ENCODE results near the gene PAPOLB.

The PAPOLB gene

DNA sequence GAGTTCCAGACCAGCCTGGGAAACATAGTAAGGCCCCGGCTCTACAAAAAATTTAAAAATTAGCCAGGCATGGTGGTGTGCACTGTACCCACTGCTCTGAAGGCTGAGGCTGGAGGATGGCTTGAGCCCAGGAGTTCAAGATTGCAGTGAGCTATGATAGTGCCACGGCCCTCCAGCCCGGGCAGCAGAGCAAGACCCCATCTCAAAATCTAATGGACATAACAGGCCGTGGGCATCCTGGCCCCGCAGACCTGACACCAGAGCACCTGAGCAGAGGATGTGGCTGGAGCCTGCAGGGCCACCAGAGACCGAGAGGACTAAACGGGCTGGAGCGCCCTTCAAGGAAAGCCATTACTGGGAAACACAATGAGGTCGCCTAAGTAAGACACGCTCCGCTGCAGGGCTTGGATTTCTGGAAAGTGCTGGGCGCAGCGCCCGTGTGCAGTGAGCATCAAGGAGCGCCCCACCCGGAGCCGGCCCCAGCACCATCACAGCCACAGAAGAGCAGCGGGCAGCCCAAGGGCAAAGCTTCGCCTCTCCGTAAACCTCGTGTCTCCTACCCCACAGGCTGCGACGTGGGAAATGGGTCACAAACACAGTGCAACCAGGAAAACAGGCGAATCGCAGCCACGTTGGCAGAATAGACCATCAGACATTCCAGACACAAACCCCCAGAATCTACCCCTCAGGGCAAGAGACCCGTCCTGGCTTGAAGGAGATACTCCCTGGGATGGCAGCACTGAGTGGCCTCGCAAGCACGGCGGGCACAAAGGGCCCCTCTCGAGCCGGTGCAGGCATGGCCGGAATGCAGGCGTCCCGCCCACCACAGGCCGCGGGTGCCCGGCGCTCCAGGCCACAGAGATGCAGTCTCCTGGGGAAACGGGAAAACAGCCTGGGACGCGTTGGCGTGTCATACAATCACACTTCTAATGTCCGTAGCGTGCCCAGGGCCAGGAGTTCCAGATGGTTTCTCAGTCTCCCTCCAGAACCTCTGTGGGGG lies 16.8 kb upstream of the PAPOLB start:
- DNase-seq (ENCODE audit: low read depth), result no peak

DNA sequence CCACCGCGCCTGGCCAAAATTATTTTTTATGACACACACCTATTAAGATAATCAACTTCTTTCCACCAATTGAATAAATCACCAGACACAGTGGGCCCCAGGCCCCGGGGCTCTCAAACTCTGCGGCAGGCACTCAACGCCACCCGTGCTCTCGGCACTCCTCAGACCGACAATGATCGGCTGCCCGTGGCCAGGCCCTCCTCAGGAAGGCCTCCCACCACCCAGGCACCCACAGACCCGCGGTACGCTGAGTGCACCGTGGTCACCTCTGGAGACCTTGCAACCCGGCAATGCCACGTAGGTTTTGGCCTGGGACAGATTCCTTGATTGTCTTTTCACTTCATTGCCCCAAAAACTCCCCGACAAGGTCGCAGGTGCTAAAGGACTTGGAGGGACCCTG lies 14.8 kb upstream of the PAPOLB start:
- DNase-seq (ENCODE audit: low read depth), result no peak

DNA sequence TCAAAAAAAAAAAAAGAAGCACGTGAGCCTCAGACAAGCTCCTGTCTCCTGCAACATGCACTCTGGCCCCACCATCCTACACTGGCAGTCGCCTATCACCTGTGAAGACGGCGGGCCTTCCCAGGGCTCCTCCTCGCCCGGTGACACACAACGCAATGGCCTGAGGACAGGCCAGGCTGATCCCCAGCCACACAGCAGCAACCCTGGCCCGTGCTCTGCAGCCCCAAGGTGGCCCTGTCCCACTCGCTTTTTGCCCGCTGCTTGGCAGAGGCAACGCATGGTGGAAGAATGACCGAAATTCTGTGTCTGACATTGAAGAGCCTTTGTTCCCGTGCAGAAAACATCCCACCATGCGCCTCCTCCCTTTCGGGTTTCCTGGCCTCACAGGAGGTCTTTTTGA lies 13.6 kb upstream of the PAPOLB start:
- no peak for DNase-seq (ENCODE audit: low read depth)

DNA sequence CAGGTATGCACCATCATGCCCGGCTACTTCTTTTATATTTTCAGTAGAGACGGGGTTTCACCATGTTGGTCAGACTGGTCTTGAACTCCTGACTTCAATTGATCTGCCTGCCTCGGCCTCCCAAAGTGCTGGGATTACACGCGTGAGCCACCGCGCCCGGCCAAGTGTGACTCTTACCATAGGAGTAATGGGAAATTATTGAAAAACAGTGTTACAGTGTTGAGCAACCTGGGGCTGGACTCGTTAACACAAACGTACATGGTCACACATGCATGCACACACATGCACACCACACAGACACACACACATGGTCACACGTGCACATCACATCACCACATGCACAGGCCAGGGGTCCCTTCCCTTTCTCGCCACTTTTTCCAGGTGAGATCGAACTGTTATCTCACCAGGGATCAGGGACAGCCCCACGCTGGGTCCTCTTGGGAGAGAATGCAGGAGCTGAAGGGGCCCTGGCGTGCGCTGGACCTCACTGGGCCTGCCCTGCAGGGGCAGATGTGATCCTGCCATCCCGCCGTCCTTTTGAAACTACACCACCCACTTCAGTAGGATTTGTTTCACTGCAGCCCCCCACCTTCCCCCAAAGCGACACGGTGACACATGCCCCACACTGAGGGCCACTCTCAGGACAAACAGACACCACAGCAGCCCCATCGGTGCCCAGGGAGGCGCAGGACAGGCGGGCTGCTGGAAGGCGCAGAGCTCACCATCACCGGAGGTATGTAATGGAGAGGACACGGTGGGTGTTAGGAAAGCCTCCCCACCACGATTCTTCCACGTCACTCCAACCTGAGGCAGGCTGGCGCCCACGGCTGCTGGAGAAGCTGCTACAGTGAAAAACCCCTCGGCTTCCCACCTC lies 11.5 kb upstream of the PAPOLB start:
- no peak for DNase-seq (ENCODE audit: low read depth)

DNA sequence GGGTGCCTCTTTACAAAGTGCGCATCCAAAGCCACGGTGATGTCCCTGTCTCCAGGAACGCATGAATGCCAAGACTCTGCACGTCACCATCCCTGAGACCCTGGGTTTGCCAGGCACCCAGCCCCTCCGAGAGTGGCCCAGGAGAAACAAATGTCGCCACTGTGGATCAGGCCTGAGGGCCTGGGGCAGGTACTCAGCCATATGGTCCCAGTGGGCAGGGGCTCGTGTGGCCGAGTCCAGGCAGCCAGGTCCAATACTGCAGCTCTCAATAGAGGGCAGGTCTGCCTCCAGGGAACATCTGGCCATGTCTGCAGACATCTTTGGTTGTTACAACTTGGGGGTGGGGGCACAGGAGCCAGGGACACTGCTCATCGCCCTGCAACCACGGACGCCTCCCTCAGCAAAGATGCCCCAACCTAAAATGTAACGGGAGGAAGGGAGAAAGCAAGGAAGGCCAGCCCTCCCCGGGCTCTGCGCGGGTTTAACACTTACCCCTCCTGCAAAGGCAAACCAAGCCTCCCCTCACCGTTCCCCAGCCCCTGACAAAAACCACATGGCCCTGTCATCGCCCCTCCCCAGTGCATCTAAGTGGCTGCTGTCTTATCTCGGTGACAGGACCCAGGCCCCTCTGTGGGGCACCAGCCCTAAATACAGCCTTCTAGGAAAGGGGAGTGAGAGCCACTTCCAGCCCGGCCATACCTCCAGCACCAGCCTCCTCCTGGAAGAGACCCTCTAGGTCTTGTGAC lies 10.3 kb upstream of the PAPOLB start:
- no peak for DNase-seq (ENCODE audit: low read depth)

DNA sequence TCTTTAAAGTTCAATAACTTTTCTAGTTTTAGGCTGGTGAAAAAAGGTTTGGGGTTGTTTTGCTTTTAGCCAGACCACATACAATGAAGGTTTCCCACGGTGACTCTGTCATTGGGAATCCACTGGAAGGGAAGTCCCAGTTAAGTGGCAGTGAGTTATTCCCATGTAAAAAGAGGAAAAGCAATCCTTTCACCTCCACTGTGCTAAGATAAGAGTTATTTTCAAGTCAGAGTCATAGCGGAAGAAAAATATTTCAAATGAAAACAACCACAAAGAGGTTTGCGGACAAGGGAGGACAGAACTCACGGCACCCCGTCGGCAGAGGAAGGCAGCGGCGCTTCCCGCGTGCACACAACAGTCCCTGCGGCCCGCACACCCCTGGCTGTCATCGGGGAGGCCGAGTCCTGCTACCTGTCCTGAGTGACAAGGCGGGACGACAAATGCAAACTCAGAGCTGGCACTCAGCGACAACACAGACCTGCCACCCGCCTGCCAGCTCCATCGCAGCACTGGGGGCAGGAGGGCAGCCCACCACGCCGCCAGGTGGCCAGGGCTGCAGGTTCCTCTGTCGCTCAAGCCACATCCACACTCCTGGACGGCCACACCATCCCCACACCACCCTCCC lies 9.3 kb upstream of the PAPOLB start:
- no peak for DNase-seq (ENCODE audit: low read depth)

DNA sequence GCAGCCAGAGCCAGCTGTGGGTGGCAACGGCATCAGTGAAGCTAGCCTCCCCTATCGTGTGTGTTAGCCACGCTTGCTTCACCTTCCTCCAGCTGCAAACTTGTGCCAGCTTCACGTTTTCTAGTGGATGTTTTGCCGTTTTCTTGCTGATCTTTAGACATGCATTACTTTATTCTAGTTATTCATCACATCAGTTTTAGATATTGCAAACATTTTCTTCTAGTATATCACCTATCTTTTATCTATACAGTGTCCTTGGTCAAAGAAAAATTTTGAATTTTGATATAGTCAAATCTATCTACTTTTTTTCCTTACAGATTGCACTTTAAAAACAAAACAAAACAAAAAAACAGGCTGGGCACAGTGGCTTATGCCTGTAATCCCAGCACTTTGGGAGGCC lies 6.7 kb upstream of the PAPOLB start:
- no peak for DNase-seq (ENCODE audit: low read depth)

DNA sequence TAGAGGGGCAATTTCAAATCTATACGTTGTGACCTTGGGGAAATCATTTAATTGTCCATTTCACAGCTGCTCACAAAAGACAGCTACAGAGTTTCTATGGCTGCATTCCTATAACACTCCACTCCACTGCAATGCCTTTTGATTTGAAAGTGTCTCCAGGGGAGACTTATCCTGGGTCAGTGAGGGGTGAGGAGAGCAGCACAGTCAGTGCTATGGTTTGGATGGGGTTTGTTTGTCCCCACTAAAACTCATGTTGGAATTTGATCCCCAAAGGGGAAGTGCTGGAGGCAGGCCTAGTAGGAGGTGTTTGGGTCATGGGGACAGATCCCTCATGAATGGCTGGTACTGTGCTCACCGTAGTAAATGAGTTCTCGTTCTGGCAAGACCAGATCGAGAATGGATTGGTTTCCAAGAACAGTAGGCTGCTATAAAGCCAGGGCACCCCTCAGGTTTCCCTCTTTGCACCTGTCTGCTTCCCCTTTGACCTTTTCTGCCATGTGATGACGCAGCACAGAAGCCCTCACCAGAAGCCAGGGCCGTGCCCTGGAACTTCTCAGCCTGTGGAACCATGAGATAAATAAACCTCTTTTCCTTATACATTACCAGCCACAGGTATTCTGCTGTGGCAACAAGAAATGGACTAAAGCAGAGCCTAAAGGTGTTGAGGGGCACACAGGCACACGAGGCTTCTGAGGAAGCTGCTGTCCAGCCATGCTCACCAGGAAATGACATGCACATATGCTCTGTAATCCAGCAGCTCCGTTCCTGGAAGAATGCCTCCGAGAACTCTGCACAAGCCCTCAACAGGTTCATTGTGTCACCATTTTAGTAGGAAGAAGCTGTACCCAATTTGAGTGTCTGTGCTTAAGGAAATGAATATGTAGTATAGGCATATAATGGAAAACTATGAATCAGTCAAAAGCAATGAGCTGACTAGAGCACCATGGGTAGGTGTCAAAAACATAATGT lies 5.0 kb upstream of the PAPOLB start:
- DNase-seq (ENCODE audit: low read depth), result no peak

DNA sequence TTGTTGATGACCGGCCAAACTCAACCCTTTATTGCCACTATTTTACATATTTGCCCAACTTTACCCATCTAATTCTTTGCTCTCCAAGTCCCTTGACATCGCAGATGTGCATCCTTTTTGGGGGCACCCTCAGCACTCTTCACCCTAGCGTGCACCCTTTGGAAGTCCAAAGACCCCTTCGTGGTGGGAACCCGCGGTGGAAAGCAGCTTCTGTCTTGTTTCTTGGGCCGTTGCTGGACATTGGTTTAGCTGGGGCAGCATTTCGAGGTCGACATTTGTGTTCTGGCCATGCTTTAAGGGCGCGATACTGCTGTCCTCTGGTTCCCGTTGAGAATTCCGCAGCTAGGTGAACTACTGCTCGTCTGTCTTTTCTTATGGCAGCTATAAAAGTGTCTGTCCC lies 326 bp upstream of the PAPOLB start:
- no peak for DNase-seq (ENCODE audit: low read depth)

DNA sequence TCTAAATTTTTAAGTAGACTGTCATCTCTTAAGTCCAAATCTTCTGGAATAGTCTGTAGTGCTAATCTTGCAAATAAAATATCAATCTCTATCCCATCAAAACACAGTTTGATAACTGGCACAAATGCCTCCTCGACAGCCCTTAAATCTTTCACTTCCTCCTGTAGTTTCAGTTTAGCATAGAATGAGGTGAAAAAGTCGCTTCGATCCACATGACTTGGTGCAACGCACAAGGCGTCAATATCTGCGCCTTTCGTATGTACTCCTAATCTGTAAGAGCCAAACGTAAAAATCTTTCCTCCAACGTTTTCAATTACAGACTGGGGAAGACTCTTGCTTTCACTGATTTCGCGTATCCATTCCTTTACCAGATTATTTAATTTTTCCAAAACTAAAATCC lies 603 bp downstream of the PAPOLB start:
- DNase-seq (ENCODE audit: low read depth), result no peak

DNA sequence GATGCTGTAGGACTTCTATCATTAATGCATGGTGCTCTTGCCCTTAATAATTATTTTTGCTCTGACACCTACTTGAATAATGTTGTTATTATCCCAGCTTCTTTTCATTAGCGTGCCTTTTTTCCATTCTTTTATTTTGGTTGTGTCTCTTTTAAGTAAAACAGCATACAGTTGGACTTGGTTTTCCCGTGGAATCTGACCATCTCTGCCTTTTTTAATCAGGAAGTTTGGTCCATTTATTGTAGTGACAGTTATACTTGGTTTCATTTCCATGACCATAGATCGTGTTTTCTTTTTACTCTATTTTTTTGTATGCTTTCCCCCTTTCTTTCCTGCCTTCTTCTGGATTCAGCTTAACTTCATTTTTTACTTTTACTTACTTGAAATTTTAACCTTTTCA lies 4.6 kb downstream of the PAPOLB start:
- DNase-seq (ENCODE audit: low read depth), result no peak

DNA sequence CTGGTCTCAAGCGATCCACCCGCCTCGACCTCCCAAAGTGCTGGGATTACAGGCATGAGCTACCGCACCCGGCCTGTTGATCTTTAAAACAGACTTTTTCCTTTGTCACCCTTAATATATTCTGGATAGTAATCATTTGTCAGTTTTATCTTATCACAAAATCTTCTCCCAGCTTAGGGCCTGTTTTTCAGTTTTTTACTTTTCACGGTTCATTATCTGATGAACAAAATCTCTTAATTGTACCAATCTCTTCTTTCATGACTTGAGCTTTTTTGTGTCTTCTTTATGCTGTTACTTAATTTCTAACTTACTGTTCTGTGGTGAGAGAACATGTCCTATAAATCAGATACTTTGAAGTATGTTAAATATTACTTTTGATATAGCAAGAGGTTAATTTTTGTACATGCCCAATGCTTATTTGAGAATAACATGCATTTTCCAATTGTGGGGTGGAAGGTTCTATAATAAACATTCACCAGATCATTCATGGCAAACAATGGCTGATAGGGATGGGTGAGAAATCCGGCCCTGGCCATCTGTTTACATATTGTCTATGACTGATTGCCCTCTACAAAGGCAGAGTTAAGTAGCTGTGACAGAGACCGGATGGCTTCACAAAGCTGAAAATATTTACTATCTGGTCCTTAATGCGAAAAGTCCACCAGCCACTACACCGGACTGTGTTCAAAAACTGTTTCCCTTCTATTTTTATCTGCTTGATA lies 5.3 kb downstream of the PAPOLB start:
- DNase-seq (ENCODE audit: low read depth), result no peak

DNA sequence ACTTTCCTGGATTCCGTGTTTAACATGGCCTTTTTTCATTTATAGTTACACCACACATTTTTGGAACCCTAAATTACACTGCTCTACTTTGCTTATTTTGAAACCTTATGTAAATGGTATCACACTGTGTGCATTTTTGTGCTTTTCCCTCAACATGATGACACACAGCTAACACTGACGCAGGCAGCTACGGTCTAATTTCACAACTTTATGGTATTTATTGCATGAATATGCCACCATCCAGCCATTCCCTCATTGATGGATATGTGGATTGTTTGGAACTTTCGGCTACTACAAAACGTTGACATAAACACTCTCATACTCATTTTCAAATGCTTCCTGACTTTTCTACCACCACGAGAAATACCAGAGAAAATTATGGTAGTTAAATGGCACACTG lies 6.9 kb downstream of the PAPOLB start:
- no peak for DNase-seq (ENCODE audit: low read depth)

DNA sequence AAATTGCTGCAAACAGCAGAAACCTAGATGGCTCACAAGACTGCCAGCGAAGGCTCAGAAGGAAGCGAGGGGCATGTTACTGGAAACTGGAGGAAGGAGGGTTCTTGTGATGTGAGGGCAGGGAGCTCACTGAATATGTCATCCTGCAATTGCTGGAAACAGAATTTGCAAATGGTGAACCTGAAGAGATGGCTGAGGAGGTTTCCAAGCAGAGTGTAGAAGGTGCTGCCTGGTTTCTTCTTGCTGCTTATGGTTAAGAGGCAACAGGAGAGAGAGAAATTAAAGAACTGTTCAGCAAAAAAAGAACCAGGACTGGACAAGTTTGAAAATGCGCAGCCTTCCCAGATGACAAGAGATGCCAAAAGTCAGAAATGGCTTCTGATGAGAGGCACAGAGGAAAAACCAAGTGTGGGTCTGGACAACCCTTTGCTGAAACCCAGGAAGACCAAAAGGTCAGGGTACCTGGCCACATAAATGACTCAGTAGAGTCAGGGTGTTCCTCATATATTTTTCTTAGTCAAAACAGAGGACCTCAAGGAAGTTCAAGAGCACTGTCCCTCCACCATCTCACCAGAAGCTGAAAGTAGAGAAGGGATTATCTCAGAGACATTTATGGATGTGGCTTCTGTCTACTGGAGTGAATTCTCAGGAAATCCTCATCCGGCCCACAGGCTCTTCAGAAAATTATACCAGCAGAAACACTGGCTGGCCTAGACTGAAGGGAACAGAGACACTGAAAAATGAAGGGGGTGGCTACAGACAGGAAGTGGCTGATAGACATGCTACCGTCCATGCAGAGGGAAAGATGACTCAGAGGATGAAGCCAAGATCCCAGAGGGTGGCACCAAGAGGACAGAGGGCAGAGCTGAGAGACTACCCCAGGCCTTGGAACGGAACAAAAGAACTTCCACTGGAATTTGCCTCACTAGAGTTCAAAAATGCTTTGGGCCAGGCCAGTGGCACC lies 10.1 kb downstream of the PAPOLB start:
- no peak for DNase-seq (ENCODE audit: low read depth)

DNA sequence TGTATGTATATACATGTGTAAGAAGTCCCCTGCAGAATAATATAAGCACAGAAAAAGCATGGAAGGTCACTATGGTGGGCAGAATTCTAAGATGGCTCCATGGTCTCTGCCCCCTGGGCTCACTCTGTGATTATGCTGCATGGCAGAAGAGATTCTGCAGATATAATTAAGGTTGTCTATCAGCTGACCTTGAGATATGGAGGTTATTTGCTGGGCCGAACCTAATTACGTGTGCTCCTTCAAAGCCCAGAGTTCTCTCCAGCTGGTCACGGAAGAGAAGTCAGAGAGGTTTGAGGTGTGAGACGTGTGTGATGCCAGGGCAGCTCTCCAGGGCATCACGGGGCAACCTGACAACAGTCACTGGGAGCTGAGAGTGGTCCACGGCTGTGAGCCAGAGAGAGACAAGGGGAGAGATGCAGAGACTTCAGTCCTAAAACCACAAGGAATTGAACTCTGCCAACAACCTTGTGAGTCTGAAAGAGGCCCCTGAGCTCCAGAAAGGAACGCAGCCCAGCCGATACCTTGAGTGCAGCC lies 11.5 kb downstream of the PAPOLB start:
- DNase-seq (ENCODE audit: low read depth), result no peak

DNA sequence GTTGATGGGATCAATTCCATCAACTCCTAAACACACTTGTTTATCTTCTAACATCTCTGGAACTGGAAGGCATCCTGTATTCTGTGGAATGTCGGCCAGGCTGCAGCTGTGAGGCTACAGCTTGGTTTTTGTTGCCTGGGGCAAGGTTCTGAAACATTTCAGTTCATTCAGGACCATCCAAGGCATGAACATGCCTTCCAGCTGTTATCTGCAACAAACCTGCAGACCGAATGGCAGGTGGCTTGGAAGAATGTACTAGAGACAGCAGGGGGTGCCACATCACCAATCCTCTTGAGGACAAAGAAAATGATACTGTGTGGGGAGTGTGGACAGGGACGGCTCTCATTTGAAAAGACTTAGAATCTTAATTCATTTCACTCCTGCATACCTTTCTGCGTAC lies 12.4 kb downstream of the PAPOLB start:
- DNase-seq (ENCODE audit: low read depth), result no peak

DNA sequence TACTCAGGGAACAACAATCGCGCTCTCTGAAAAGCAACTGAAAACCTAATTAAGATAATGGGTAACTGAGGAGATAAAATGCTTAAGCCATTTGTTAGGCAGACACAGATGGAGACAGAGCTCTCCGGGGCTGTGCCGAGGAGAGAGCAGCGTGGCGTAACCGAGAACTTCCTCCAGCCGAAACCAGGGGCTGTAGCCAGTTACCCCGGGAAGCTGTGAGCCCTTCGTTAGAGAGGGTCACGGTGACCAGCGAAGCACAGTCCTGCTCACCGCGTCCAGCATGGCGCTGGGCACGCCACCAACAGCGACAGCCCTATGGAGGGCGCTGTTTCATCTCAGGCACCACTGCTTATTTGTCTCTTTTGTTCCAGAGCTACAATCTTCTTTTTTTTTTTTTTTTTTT lies 16.1 kb downstream of the PAPOLB start:
- no peak for DNase-seq (ENCODE audit: low read depth)

DNA sequence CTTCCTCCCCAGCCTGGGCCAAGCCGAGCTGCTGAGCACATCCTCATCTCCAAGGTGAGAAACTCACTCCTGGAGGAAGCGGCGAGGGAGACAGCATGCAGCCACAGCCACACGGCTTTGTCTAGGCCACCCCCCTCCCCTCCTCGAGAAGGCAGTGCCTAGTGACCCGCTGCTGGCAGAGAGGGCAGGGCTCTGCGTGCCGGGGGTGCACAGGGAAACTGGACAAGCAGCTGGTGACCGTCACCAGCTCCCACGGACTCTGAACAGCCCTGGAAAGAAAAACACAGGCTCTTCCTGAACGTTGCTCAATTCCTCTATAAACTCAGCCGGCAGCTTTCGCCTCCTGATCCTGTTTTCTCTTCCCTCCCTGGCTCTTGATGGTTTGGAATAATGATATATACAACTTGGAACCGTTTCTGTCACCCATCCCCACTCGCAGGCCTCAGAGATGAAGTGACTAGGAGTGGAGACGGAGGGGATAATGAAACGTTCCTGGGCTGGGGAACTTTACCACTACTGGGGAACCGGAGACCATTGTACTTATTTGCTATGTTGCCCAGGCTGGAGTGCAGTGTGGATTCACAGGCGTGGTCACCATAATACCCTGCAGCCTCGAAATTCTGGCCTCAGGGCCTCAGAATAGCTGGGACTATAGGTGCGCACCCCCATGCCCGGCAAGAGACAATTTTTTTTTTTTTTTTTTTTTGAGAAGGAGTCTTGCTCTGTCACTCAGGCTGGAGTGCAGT lies 19.3 kb downstream of the PAPOLB start:
- no peak for DNase-seq (ENCODE audit: low read depth)

Measured in T-helper 22 cell (primary cell).